AG04449 (cell line): ENCODE results near the gene ACSL5.
"Not testable (repeated sequence)": the region's sequence is repeated elsewhere in the genome, so short reads cannot be mapped to it uniquely, and the experiment has no call there.

Experiments used
- CTCF ChIA-PET: fragments of 350-600 bp; formaldehyde crosslinking; extraction: SDS; loops from one replicate; lab custom pipeline; 2021; ENCODE audit warnings: antibody characterized with exemption; lab: Yijun Ruan, JAX
- POLR2A ChIA-PET: fragments of 400-600, 350-600 bp; formaldehyde crosslinking; extraction: SDS; loops from one replicate; lab custom pipeline; 2020; ENCODE audit warnings: antibody characterized with exemption, inconsistent platforms; lab: Yijun Ruan, JAX
- DNase-seq: peaks from one replicate; pipeline ENCODE4 v3.0.0-alpha.2; 2010; ENCODE audit warnings: low read depth, low spot score
- H3K4me3 ChIP-seq: 2 replicates; pipeline ENCODE4 v1.5.1; 2011; ENCODE audit warnings: low read depth, mild to moderate bottlenecking, control low read depth, low read length
- CTCF ChIP-seq: IDR thresholded peaks from one replicate; pipeline ENCODE4 v1.5.1; 2011; ENCODE audit warnings: mild to moderate bottlenecking, moderate library complexity, low read length, control low read depth, inconsistent platforms; ENCODE audit not compliant: insufficient read depth; ENCODE audit errors: missing control alignments

ACSL5 gene

GRCh38 chr10:112369495-112370423 is 4.2 kb upstream of the ACSL5 start:
- no peak for DNase-seq
- CTCF ChIA-PET = no interaction called here
- TF ChIP-seq CTCF = no peak
- POLR2A ChIA-PET = no interaction called here
- no peak overlapping the region for H3K4me3 ChIP-seq

GRCh38 chr10:112370424-112370819 is 3.5 kb upstream of the ACSL5 start:
- POLR2A ChIA-PET = no interaction called here
- CTCF ChIA-PET = no interaction called here

GRCh38 chr10:112371326-112371725 is 2.6 kb upstream of the ACSL5 start:
- DNase-seq, POLR2A ChIA-PET, H3K4me3 ChIP-seq, CTCF ChIA-PET: not testable (repeated sequence)

More at GRCh38 chr10:112370424-112370819, 3.5 kb upstream of the ACSL5 start:
- no peak for TF ChIP-seq CTCF
- DNase-seq = no peak
- H3K4me3 ChIP-seq = no peak overlapping the region

GRCh38 chr10:112372182-112372810 is 1.6 kb upstream of the ACSL5 start:
- POLR2A ChIA-PET, DNase-seq, H3K4me3 ChIP-seq: not testable (repeated sequence)
- CTCF ChIA-PET = interaction anchor here (0.5 kb wide), 1 partner anchor 8 kb away, joined by 5 read pairs; no protein-coding TSS in a partner anchor

- ChIA-PET CTCF (interaction anchor here (0.5 to 1.2 kb wide), 2 partner anchors 60 kb away, joined by 3 to 4 read pairs; no protein-coding TSS in a partner anchor), POLR2A (no interaction called here)
- no peak for TF ChIP-seq CTCF
- H3K4me3 ChIP-seq = no peak overlapping the region
- no peak for DNase-seq
Measured at GRCh38 chr10:112374724-112375541, 1.0 kb downstream of the ACSL5 start.

- CTCF ChIA-PET = interaction anchor here (1.2 kb wide), 1 partner anchor 59 kb away, joined by 4 read pairs; no protein-coding TSS in a partner anchor
- H3K4me3 ChIP-seq = no peak overlapping the region
- POLR2A ChIA-PET = no interaction called here
- TF ChIP-seq CTCF = no peak
- no peak for DNase-seq
Measured at GRCh38 chr10:112375721-112376395, 1.9 kb downstream of the ACSL5 start.
